Measurements from ENCODE around the gene METTL25.

DNA sequence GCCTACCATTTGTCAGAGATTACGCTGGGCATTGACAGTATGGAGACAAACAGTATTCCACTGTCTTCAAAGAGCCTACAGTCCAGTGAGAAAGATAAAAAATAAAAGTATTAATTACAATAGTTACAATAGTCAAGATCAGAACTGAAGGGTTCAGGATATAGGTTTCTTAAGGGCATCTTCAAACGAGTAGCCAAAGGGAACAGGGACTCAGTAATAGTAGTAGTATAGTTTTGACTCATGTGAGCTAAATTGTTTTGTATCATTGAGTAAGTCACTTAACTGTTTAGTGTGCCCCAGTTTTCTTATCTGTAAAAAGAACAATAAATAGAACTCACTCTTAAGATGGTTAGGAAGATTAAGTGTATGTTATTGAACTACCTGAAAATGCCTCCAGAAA is 123.6 kb downstream of the METTL25 start:
- TF ChIP-seq, protein P1, sequence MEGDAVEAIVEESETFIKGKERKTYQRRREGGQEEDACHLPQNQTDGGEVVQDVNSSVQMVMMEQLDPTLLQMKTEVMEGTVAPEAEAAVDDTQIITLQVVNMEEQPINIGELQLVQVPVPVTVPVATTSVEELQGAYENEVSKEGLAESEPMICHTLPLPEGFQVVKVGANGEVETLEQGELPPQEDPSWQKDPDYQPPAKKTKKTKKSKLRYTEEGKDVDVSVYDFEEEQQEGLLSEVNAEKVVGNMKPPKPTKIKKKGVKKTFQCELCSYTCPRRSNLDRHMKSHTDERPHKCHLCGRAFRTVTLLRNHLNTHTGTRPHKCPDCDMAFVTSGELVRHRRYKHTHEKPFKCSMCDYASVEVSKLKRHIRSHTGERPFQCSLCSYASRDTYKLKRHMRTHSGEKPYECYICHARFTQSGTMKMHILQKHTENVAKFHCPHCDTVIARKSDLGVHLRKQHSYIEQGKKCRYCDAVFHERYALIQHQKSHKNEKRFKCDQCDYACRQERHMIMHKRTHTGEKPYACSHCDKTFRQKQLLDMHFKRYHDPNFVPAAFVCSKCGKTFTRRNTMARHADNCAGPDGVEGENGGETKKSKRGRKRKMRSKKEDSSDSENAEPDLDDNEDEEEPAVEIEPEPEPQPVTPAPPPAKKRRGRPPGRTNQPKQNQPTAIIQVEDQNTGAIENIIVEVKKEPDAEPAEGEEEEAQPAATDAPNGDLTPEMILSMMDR (conservative IDR thresholded peaks at IDR 0.05; ENCODE audit: low read length): no peak
- no peak for TF ChIP-seq EZH2phosphoT487 (IDR thresholded peaks at IDR 0.05; ENCODE audit: borderline replicate concordance, low read depth, low read length)
